ENCODE data around the gene BICRA.
"Not testable (repeated sequence)": the region's sequence is repeated elsewhere in the genome, so short reads cannot be mapped to it uniquely, and the experiment has no call there.

BICRA gene

DNA sequence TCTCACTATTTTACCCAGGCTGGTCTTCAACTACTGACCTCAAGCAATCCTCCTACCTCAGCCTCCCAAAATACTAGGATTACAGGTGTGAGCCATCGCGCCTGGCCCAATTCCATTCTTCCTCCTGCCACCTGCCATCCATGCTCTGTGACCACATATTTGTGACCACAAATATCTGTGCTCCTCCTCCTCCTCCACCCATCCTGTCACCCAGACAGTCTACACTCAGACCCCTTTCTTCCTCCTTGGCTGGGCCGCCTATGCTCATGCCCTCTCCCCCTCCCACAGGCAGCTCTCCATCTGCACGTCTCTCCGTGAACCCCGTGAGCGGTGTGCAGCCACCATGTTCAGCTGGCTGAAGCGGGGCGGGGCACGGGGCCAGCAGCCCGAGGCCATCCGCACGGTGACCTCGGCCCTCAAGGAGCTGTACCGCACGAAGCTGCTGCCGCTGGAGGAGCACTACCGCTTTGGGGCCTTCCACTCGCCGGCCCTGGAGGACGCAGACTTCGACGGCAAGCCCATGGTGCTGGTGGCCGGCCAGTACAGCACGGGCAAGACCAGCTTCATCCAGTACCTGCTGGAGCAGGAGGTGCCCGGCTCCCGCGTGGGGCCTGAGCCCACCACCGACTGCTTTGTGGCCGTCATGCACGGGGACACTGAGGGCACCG, 107.5 kb downstream of the BICRA start:
- no peak for DNase-seq (ENCODE audit: low read depth)

DNA sequence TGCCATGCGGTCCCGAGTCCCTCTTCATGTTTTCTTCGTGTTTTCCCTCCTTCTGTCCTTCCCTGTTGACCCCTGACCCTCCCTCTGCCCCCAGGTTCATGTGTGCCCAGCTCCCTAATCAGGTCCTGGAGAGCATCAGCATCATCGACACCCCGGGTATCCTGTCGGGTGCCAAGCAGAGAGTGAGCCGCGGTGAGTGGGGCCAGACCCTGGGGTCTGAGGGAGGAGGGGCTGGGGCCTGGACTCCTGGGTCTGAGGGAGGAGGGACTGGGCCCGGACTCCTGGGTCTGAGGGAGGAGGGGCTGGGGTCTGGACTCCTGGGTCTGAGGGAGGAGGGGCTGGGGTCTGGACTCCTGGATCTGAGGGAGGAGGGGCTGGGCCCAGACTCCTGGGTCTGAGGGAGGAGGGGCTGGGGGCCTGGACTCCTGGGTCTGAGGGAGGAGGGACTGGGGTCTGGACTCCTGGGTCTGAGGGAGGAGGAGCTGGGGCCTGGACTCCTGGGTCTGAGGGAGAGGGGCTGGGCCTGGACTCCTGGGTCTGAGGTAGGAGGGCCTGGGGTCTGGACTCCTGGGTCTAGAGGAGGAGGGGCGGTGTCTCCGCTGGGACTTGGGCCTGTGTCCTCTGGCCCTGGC, 109.6 kb downstream of the BICRA start:
- DNase-seq (ENCODE audit: low read depth) = not testable (repeated sequence)

DNA sequence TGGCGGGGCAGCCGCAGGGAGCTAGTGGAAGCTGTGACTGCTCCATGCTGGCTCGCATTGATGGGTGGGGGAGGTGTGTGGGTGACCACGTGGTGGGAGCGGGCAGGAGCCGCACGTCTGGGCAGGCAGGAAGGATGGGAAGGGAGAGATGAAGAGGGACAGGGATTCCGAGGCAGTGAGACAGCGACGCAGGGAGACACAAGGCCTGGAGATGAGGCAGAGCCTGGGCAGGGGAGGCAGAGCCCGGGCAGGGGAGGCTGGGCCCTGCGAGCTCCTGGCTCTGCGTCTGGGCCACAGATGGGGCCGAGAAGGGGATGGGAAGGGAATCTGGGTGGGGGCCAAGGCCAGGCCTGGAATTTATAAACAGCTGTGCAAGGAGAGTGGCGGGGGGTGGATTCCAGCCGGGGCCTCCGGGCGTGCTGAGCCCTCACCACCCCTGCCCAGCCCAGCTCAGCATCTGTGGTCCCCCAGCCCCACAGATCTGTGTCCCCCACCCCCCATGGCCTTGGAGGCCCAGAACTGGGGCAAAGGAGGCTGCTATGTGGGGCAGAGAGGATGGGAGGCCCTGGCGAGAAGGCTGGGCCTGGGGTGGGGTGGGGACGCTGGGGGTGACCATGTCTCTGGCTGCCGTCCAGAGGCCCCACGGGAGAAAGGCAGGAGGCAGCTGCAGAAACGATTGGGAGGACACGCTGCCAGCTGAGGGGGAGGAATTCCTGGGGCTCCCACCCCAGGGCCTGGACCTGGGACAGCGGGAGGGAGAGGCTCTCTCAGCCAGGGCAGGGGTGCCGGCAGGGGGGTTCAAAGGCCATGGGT, 110.3 kb downstream of the BICRA start:
- no peak for DNase-seq (ENCODE audit: low read depth)

DNA sequence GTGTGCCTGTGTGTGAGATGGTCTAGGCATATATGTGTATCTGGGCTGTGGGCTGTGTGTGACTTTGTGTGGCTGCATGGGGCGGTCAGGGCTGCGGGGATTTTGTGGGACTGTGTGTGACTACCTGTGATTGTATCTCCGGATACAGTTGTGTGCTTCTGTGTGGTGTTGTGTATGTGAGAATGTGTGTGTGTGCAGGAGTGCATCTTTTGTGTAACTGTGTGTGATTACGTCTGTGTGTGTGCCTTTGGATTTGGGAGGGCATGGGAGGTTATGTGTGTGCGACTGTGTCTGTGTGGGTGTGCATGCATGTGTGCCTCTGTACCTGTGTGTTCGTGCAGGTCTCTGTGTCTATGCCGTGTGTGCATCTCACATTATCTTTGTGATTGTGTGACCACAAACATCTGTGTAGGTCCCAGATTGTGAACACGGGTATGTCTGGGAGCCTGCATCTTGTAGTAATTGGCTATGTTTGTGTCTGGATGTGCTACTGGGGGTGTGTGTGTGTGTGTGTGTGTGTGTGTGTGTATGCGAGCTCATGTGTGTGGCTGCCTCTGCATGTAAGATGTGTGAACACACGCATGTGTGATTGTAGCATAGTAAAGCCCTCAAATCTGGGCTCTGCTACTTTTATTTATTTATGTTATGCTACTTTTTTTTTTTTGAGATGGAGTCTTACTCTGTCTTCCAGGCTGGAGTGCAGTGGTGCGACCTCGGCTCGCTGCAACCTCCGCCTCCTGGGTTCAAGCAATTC, 111.9 kb downstream of the BICRA start:
- no peak for DNase-seq (ENCODE audit: low read depth)

DNA sequence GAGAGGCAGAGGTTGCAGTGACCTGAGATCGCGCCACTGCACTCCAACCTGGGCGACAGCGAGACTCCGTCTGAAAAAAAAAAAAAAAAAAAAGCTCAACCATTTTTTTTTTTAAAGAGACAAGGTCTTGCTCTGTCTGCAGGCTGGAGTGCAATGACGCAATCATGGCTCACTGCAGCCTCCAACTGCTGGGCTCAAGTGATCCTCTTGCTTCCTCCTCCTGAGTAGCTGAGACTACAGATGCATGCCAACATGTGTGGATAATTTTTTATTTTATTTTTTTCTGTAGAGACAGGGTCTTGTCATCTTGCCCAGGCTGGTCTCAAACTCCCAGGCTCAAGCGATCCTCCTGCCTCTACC, 114.6 kb downstream of the BICRA start:
- no peak for DNase-seq (ENCODE audit: low read depth)

DNA sequence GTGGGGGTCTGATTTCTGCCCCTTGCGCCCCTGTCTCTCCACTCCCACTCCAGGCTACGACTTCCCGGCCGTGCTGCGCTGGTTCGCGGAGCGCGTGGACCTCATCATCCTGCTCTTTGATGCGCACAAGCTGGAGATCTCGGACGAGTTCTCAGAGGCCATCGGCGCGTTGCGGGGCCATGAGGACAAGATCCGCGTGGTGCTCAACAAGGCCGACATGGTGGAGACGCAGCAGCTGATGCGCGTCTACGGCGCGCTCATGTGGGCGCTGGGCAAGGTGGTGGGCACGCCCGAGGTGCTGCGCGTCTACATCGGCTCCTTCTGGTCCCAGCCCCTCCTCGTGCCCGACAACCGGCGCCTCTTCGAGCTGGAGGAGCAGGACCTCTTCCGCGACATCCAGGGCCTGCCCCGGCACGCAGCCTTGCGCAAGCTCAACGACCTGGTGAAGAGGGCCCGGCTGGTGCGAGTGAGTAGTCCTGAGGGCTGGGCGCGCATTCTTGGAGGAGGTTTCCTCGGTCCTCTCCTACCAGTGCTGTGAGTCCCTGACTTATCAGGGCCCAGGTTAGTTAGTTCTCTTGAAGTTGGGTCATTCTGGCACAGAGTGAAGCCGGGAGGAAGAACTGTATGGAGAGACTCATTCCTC, 116.9 kb downstream of the BICRA start:
- DNase-seq (ENCODE audit: low read depth) = no peak

DNA sequence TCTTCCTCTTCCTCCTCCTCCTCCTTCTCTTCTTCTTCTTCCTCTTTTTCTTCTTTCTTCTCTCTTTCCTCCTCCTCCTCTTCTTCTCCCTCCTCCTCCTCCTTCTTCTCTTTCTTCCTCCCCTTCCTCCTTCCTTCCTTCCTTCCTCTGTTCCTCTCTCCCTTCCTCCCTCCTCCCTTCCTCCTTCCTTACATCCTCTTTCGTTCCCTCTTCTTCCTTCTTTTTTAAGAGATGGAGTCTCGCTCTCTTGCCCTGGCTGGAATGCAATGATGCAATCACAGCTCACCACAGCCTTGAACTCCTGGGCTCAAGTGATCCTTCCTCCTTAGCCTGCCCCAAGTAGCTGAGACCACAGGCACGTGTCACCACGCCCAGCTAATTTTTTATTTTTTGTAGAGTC, 117.5 kb downstream of the BICRA start:
- DNase-seq (ENCODE audit: low read depth) = no peak

DNA sequence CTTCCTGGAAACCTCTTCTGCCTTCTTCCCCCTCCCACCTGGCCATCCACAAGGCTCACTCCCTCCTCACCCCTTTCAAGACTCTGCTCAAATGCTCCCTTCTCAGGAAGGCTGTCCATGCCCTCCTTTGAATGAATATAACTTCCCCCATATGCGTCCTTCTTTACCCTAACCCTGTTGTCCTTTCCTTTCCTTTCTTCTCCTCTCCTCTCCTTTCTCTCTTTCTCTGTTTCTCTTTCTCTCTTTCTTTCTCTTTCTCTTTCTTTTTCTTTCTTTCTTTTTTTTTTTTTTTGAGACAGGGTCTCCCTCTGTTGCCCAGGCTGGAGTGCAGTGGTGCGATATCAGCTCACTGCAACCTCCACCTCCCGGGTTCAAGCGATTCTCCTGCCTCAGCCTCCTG, 119.4 kb downstream of the BICRA start:
- not testable (repeated sequence) for DNase-seq (ENCODE audit: low read depth)

DNA sequence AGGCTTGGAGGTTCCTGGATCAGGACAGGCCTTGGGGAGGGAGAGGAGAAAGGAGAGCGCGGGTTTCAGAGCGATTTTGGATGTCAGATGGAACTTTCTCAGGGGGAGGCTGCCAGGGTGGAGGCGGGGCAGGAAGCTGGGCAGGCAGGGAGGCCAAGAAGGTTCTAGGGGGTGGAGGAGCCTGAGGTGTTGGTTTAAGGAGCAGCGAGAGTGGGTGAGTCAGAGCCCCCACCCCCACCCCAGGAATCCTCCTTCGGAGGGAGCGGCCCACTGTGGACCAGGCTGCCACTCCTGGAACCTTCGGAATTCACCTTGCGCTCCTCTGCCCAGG, 120.5 kb downstream of the BICRA start:
- DNase-seq (ENCODE audit: low read depth) = no peak

DNA sequence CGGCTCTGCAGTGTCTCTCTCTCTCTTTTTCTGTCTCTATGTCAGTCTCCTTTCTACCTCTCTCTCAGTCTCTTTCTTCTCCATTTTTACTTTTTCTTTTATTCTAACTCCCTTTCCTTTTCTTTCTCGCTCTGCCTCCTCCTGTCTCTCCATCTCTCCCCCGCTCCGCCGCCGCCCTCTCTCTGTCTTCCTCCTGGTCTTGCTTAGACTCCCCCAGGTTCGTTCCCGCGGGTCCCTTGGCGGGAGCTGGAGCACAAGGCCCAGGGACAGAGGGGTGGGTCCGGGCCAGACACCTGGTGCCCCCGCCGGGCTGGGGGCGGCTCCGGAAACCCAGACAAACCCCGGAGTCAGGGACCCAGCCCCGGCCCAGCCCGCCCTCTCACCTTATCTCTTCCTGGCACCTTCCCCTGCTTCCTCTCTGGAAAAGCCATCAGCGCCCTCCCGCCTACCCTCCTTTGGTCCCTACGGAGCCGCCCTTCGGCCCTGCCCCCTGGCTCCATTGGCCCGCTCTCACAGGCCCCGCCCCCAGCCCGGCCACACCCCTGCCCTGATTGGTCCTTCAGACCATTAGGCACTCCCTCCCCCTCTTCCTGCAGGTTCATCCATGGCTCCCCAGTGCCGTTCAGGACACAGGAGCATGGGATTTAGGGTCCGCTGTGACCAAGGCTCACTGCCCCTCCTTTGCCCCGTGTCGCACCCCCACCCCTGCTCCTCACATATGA, 121.0 kb downstream of the BICRA start:
- peak; percentile 31 for DNase-seq (ENCODE audit: low read depth)

DNA sequence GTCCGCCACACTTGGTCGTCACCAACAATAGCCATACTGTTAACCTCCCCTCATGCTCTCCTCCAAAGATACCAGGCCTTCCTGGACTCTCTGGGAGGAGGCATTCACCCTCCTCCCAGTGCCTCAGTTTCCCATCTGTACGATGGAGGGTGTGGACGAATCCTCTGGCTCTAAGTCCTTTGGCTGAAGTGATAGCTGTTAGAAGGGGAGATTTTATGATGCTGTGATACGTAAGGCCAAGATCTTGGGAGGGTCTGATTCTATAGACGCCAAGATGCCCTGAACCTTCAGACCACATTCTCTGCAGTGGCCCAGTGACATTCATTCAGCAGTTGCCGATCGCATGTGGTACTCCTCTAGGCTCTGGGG, 121.6 kb downstream of the BICRA start:
- no peak for DNase-seq (ENCODE audit: low read depth)

DNA sequence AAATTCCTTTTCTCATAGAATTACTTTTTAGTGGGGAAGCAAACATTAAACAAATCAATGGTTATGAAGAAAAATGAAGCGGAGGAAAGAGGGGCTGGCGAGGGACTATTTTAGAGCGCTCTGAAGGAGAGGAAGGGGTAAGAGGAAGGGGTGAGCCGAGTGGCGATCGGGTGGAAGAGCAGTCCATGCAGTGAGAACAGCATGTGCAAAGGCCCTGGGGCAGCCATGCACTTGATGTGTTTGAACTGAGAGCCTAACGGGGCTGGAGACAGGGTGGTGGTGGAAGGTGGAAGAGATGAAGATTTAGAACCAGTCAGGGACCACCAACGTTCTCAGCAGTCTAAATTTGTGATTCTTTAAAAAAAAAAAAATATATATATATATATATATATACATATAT, 122.0 kb downstream of the BICRA start:
- no peak for DNase-seq (ENCODE audit: low read depth)

DNA sequence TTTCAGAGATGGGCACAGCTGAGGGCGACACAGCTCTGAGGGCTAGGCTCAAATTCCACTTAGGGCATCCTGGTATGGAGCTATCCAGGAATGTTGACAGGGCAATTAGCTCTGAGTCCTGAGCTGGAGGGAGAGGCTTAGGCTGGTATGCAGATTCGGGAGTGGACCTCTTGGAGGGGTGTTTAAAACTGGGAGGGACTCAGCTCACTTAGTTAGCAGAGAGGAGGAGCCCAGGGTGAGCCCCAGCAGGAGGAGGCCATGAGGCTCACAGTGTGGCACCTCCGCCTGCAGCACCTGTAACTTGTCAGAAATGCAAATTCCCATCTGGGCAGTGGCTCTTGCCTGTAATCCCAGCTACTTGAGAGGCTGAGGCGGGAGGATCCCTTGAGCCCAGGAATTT, 126.2 kb downstream of the BICRA start:
- DNase-seq (ENCODE audit: low read depth) = no peak

DNA sequence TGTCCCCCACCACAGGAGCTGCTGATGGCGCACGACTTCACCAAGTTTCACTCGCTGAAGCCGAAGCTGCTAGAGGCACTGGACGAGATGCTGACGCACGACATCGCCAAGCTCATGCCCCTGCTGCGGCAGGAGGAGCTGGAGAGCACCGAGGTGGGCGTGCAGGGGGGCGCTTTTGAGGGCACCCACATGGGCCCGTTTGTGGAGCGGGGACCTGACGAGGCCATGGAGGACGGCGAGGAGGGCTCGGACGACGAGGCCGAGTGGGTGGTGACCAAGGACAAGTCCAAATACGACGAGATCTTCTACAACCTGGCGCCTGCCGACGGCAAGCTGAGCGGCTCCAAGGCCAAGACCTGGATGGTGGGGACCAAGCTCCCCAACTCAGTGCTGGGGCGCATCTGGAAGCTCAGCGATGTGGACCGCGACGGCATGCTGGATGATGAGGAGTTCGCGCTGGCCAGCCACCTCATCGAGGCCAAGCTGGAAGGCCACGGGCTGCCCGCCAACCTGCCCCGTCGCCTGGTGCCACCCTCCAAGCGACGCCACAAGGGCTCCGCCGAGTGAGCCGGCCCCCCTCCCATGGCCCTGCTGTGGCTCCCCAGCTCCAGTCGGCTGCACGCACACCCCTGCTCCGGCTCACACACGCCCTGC, 132.1 kb downstream of the BICRA start:
- no peak for DNase-seq (ENCODE audit: low read depth)

DNA sequence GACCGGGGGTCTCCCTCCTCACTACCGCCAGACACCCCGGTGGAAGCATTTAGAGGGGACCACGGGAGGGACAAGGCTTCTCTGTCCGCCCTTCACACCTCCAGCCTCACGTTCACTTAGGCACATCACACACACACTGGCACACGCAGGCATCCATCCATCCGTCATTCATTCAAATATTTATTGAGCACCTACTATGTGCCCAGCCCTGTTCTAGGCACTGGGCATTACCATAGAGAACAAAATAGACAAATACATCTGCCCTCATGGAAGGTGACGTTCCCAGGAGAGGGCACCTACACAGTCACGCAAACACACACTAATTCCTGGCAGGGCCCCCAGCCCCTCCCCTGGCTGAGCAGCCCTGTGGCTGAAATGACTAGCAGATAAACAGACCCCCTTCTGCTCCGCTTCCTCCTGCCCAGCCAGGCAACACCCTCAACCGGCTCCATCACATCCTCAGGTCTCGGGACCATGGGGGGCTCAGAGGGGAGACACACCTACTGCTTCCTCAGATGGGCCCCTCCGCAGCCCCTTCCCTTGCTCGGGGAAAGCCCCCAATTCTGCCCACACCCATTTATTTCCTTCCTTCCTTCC, 132.7 kb downstream of the BICRA start:
- DNase-seq (ENCODE audit: low read depth) = no peak

DNA sequence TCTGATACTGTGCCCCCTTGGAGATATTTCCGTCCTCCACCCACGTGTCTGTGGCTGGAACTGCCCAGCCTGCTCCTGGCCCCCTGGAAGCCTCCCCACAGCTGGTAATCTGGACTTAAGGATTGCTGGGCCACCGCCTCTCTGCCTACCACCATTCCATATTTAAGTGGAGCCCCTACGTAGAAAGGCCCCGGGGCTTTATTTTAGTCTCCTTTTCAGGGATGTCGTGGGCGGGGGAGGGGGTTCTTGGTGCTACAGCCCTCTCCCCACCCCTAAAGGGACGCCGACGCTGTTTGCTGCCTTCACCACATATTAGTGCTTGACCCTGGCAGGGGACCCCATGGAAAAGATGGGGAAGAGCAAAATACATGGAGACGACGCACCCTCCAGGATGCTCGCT, 133.7 kb downstream of the BICRA start:
- no peak for DNase-seq (ENCODE audit: low read depth)

DNA sequence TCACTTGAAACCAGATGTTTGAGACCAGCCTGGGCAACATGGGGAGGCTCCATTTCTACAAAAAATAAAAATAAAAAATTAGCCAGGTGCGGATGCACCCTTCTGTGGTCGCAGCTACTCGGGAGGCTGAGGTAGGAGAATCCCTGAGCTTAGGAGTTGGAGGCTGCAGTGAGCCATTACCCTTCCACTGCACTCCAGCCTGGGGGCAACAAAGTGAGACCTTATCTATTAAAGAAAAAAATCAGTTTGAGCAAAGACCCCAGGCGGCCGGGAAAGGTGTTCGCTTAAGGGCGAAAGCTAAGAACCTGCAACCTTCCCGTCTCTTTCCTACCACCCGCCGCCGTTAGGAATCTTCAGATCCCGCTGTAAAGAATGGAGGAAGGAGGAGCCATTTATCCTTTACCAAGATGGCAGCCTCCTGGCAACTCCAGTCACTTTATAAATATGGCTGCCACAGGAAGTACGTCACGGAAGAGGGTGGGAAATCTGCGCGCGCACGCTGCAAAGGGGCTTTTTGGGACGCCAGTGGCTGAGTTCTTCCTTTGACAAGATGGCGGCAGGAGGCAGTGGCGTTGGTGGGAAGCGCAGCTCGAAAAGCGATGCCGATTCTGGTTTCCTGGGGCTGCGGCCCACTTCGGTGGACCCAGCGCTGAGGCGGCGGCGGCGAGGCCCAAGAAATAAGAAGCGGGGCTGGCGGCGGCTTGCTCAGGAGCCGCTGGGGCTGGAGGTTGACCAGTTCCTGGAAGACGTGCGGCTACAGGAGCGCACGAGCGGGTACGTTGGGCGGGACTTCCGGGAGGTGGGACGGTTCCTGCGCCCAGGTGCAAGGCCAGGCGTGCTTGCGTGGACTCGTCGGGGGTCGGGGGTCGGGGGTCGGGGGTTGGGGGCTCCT, 136.3 kb downstream of the BICRA start, which contains the start of gene NOP53:
Gene NOP53, plus strand, starts transcription at position 537 of the 892 bp plus-strand sequence. Its CDS starts 14 bp downstream, at position 551.
- peak; percentile 97 for DNase-seq (ENCODE audit: low read depth)

DNA sequence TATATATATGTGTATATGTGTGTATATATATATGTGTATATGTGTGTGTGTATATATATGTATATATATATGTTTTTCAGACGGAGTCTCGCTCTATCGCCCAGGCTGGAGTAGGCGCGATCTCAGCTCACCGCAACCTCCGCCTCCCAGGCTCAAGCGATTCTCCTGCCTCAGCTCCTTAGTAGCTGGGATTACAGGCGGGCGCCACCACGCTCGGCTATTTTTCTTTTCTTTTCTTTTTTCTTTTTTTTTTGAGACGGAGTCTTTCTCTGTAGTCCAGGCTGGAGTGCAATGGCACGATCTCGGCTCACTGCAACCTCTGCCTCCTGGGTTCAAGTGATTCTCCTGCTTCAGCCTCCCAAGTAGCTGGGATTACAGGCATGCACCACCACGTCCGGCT, 137.2 kb downstream of the BICRA start:
- DNase-seq (ENCODE audit: low read depth) = not testable (repeated sequence)

DNA sequence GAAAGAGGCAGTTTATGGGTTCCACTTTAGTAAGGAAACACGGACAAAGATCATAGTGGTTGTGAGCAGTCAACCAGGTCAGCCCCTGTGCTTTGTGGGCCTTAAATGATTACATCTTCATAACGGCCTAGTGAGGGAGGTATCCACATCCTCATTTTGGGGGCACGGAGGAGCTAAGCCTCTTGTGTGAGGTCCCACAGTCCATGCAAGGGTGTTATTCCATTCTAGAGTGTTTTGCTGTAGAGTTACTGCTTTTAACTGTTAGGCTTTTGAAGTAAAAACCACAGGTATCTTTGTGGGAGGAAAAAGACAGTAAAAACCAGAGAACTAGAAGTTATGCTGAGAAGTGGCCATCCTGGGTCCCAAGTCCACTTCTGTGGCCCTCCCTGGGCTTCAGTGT, 140.4 kb downstream of the BICRA start:
- no peak for DNase-seq (ENCODE audit: low read depth)

DNA sequence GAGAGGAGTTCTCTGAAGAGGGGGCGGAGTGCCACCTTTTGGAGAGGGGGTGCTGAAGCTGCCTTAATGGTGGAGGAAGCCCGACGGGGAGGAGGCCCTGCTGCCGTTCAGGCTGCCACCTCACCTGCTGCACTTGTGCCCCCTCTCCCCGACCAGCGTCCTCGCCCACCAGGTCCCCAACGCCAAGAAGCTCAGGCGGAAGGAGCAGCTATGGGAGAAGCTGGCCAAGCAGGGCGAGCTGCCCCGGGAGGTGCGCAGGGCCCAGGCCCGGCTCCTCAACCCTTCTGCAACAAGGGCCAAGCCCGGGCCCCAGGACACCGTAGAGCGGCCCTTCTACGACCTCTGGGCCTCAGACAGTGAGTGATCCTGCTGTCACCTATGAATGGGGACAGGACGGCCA, 141.8 kb downstream of the BICRA start:
- no peak for DNase-seq (ENCODE audit: low read depth)
